Measurements from ENCODE around the gene UFSP2. TPM values are rescaled to one million over a fixed set of nuclear protein-coding genes. Genes with fewer than 3 reads are reported as not detected.

The UFSP2 gene
- total RNA-seq, 4 donors from 2014 or later = 36.3 to 56.5 (median 40.1) TPM

DNA sequence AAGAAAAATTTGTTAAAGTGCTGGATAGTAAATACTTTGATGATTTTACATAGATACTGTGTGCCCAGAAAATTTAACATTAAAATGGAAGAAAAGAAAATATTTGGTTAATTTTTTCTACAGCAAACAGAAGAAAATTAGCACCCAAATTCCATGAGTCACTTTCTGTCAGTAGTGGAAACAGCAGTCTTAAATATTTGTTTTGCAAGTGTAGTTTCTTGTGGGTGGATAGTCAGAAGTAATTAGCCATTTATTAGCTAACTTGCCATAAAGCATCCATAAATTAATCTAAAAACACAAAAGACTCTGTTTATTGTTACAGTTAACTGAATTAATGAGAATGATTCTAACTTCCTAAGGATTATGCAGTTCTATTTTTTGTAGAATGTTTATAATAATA is 9.7 kb upstream of the UFSP2 start:
- in situ Hi-C loops (cut with MboI; ENCODE audit: low sequenced_read_pairs in 4 of 4) = no loop called here
- Histone ChIP-seq H3K36me3 (no peaks in the 10 kb centered on the region), H3K27me3 (no peaks in the 10 kb centered on the region)

DNA sequence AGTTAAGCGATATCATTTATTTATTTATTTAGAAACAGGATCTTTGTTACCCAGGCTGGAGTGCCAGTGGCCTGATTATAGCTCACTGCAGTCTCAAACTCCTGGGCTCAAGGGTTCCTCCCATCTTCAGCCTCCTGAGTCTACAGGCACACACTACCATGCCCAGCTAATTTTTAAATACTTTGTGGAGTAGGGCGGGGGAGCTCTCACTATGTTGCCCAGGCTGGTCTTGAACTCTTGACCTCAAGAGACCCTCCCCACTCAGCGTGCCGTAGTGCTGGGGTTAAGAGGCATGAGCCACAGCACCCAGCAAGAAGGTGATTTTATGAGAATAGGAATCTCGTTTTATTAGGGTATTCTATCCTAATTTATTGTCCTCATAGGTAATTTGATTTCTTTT is 3.9 kb upstream of the UFSP2 start:
- Histone ChIP-seq H3K4me1 (peaks cover 3 to 5% of the 10 kb centered on the region in 2 donors), H3K4me3 (no peak overlapping the region), H3K36me3 (no peaks in the 10 kb centered on the region), H3K27me3 (no peaks in the 10 kb centered on the region), H3K9me3 (no peaks in the 10 kb centered on the region), H3K27ac (no peak overlapping the region)
- in situ Hi-C loops (cut with MboI; ENCODE audit: low sequenced_read_pairs in 4 of 4) = no loop called here
- ATAC-seq (no peak), DNase-seq (no peak)
- intact Hi-C loops (cut with DNase I; ENCODE audit: low total_unique reads) = no loop called here
- TF ChIP-seq CTCF (IDR thresholded peaks at IDR 0.05 in 4 of 5, conservative IDR thresholded peaks at IDR 0.05 in 1 of 5) (no peak), POLR2A (IDR thresholded peaks at IDR 0.05) (no peak)

More for the DNA sequence above, 9.7 kb upstream of the UFSP2 start:
- TF ChIP-seq CTCF (IDR thresholded peaks at IDR 0.05 in 4 of 5, conservative IDR thresholded peaks at IDR 0.05 in 1 of 5) (no peak), POLR2A (IDR thresholded peaks at IDR 0.05) (no peak)
- H3K9me3 ChIP-seq = no peaks in the 10 kb centered on the region
- no peak overlapping the region for H3K27ac ChIP-seq
- DNase-seq = no peak
- intact Hi-C loops (cut with DNase I; ENCODE audit: low total_unique reads) = no loop called here
- no peak for ATAC-seq
- H3K4me3 ChIP-seq = no peak overlapping the region
- no peaks in the 10 kb centered on the region for H3K4me1 ChIP-seq

DNA sequence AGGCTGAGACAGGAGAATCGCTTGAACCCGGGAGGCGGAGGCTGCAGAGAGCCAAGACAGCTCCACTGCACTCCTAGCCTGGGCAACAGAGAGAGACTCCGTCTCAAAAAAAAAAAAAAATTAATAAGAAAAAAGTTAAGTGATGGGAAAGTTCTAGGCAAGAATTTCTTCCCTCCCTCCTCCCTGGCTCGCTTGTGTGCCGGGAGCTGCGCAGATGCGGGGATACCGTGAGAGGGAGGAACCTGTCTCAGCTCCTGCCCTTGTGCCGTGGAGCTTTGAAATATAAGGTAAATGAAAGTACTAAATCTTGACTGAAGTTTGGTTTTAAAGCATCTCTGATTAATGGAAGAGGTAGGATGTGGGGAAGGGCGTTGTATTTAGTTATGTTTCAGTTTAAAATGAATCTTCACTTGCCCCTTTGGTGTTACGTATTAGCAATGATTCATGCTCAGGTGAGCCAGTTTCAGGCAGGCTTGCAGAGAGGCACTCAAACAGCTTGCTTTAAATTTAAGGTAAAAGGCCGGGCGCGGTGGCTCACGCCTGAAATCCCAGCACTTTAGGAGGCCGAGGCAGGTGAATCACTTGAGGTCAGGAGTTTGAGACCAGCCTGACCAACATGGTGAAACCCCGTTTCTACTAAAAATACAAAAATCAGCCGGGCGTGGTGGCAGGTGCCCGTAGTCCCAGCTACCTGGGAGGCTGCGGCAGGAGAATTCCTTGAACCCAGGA is 1.4 kb upstream of the UFSP2 start:
- no peak overlapping the region for H3K27ac ChIP-seq
- TF ChIP-seq POLR2A (IDR thresholded peaks at IDR 0.05) (no peak), CTCF (IDR thresholded peaks at IDR 0.05 in 4 of 5, conservative IDR thresholded peaks at IDR 0.05 in 1 of 5) (no peak)
- no peak overlapping the region for H3K4me3 ChIP-seq
- no peaks in the 10 kb centered on the region for H3K9me3 ChIP-seq
- DNase-seq (no peak), ATAC-seq (no peak)
- in situ Hi-C loops (cut with MboI; ENCODE audit: low sequenced_read_pairs in 4 of 4) = no loop called here
- peaks cover 18 to 21% of the 10 kb centered on the region in 2 donors for H3K4me1 ChIP-seq
- no peaks in the 10 kb centered on the region for H3K27me3 ChIP-seq
- intact Hi-C loops (cut with DNase I; ENCODE audit: low total_unique reads) = loop anchor here (1.0 kb wide), 1 partner anchor 167 kb away; no protein-coding TSS in a partner anchor
- peaks cover 0 to 2% of the 10 kb centered on the region in 2 donors for H3K36me3 ChIP-seq

GRCh38 chr4:185424905-185425646 is 688 bp downstream of the UFSP2 start:
- Histone ChIP-seq H3K9me3 (no peaks in the 10 kb centered on the region), H3K27ac (peak overlapping the region; percentile 89 to 99 (median 94)), H3K4me1 (peaks cover 18 to 28% of the 10 kb centered on the region in 2 donors), H3K27me3 (no peaks in the 10 kb centered on the region), H3K4me3 (peak overlapping the region; percentile 65 to 95 (median 85)), H3K36me3 (peaks cover 0 to 5% of the 10 kb centered on the region in 2 donors)
- intact Hi-C loops (cut with DNase I; ENCODE audit: low total_unique reads) (loop anchor here (1.0 kb wide), 2 partner anchors 29 to 45 kb away; partner anchors contain the start of gene ANKRD37), in situ Hi-C loops (cut with MboI; ENCODE audit: low sequenced_read_pairs in 4 of 4) (no loop called here)
- ATAC-seq (peak; percentile 61 to 74), DNase-seq (no peak)
- TF ChIP-seq CTCF (IDR thresholded peaks at IDR 0.05 in 4 of 5, conservative IDR thresholded peaks at IDR 0.05 in 1 of 5) (no peak), POLR2A (IDR thresholded peaks at IDR 0.05) (no peak)

Measured in gastrocnemius medialis (tissue), 4 donors.